ENCODE results near the gene NEDD4. TPM values are rescaled to one million over a fixed set of nuclear protein-coding genes. Genes with fewer than 3 reads are reported as not detected.

NEDD4 gene
- total and polyA plus RNA-seq, 10 of the 15 experiments (the other 5 are each of a cell fraction or from before 2014, with no cell fraction given): 1.3 to 7.7 (median 4.4) TPM

DNA sequence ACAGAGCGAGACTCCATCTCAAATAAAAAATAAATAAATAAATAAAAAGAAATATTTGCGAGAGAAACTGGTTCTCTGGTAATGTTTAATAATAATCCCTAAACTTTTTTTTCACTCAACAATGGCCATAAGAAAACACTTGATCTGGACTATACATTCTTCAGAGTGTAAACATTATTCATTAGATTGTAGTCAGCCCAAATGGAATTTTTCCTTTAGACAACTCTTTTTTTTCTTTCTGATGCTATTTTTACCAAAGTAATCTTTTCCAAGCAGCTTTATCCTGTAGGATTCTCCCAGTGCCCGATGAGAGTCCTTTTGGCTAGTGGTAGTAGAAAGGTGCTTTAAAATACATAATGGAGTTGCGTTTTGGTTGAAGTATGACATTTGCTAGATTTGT is 90.4 kb downstream of the NEDD4 start:
- ChIA-PET POLR2A (no interaction called here), SMC1A (ENCODE audit: uncharacterized antibody, unreplicated experiment) (no interaction called here), RAD21 (ENCODE audit: unreplicated experiment) (no interaction called here), CTCF (interaction anchor here (1.1 kb wide), 2 partner anchors 12 to 255 kb away, joined by 3 read pairs; no protein-coding TSS in a partner anchor)
- 83% methylated on average over 4 of the region's 4 CpGs for WGBS (ENCODE audit: insufficient coverage, insufficient replicate concordance, low lambda C conversion rate, missing lambda C conversion rate)
- no peaks in the 10 kb centered on the region for H3K4me1 ChIP-seq (ENCODE audit: control insufficient read depth, insufficient read depth, low read length)
- no peak overlapping the region for H3K4me3 ChIP-seq
- no peaks in the 10 kb centered on the region for H4K20me1 ChIP-seq (ENCODE audit: control insufficient read depth, insufficient read depth)
- FAIRE-seq: no peak
- no peak overlapping the region for H3K27ac ChIP-seq (ENCODE audit: control insufficient read depth, insufficient read depth)
- intact Hi-C loops (cut with micrococcal nuclease; ENCODE audit: unreplicated experiment) (no loop called here), in situ Hi-C loops (cut with MboI) (no loop called here)
- H3K27me3 ChIP-seq (replicated peaks in 1 of 2; ENCODE audit: control insufficient read depth in 2 of 2, insufficient read depth in 2 of 2, low read length in 1 of 2): no peaks in the 10 kb centered on the region
- no peak overlapping the region for H3K4me2 ChIP-seq (ENCODE audit: control insufficient read depth, insufficient read depth)
- no peak for ATAC-seq
- no peaks in the 10 kb centered on the region for H3K79me2 ChIP-seq (ENCODE audit: control insufficient read depth, insufficient read depth, low read length)
- H3K9ac ChIP-seq (ENCODE audit: control insufficient read depth, insufficient read depth, low read length): no peak overlapping the region
- no peak overlapping the region for H2AFZ ChIP-seq (ENCODE audit: control insufficient read depth, low read depth, low read length)
- no peaks in the 10 kb centered on the region for H3K36me3 ChIP-seq (ENCODE audit: control insufficient read depth in 2 of 2, insufficient read depth in 2 of 2, low read length in 1 of 2)
- DNase-seq (ENCODE audit: low read depth, low spot score): no peak
- H3K9me3 ChIP-seq (replicated peaks; ENCODE audit: control insufficient read depth, insufficient read depth, low read length): no peaks in the 10 kb centered on the region
- no TSS peak for BruUV-seq (replicated peaks)
- no peak for TF ChIP-seq NRF1 (conservative IDR thresholded peaks at IDR 0.05; ENCODE audit: low read depth, low read length)
- TF ChIP-seq, protein P1, sequence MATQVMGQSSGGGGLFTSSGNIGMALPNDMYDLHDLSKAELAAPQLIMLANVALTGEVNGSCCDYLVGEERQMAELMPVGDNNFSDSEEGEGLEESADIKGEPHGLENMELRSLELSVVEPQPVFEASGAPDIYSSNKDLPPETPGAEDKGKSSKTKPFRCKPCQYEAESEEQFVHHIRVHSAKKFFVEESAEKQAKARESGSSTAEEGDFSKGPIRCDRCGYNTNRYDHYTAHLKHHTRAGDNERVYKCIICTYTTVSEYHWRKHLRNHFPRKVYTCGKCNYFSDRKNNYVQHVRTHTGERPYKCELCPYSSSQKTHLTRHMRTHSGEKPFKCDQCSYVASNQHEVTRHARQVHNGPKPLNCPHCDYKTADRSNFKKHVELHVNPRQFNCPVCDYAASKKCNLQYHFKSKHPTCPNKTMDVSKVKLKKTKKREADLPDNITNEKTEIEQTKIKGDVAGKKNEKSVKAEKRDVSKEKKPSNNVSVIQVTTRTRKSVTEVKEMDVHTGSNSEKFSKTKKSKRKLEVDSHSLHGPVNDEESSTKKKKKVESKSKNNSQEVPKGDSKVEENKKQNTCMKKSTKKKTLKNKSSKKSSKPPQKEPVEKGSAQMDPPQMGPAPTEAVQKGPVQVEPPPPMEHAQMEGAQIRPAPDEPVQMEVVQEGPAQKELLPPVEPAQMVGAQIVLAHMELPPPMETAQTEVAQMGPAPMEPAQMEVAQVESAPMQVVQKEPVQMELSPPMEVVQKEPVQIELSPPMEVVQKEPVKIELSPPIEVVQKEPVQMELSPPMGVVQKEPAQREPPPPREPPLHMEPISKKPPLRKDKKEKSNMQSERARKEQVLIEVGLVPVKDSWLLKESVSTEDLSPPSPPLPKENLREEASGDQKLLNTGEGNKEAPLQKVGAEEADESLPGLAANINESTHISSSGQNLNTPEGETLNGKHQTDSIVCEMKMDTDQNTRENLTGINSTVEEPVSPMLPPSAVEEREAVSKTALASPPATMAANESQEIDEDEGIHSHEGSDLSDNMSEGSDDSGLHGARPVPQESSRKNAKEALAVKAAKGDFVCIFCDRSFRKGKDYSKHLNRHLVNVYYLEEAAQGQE (IDR thresholded peaks at IDR 0.05; ENCODE audit: low read depth, low read length): no peak
- TF ChIP-seq, protein P2, sequence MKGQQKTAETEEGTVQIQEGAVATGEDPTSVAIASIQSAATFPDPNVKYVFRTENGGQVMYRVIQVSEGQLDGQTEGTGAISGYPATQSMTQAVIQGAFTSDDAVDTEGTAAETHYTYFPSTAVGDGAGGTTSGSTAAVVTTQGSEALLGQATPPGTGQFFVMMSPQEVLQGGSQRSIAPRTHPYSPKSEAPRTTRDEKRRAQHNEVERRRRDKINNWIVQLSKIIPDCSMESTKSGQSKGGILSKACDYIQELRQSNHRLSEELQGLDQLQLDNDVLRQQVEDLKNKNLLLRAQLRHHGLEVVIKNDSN (IDR thresholded peaks at IDR 0.05; ENCODE audit: borderline replicate concordance, extremely low read length, insufficient read depth, low read depth, low read length): no peak
- TF ChIP-seq KAT2A (conservative IDR thresholded peaks at IDR 0.05; ENCODE audit: control insufficient read depth, low read depth, low read length): no peak
- TF ChIP-seq, protein P3, sequence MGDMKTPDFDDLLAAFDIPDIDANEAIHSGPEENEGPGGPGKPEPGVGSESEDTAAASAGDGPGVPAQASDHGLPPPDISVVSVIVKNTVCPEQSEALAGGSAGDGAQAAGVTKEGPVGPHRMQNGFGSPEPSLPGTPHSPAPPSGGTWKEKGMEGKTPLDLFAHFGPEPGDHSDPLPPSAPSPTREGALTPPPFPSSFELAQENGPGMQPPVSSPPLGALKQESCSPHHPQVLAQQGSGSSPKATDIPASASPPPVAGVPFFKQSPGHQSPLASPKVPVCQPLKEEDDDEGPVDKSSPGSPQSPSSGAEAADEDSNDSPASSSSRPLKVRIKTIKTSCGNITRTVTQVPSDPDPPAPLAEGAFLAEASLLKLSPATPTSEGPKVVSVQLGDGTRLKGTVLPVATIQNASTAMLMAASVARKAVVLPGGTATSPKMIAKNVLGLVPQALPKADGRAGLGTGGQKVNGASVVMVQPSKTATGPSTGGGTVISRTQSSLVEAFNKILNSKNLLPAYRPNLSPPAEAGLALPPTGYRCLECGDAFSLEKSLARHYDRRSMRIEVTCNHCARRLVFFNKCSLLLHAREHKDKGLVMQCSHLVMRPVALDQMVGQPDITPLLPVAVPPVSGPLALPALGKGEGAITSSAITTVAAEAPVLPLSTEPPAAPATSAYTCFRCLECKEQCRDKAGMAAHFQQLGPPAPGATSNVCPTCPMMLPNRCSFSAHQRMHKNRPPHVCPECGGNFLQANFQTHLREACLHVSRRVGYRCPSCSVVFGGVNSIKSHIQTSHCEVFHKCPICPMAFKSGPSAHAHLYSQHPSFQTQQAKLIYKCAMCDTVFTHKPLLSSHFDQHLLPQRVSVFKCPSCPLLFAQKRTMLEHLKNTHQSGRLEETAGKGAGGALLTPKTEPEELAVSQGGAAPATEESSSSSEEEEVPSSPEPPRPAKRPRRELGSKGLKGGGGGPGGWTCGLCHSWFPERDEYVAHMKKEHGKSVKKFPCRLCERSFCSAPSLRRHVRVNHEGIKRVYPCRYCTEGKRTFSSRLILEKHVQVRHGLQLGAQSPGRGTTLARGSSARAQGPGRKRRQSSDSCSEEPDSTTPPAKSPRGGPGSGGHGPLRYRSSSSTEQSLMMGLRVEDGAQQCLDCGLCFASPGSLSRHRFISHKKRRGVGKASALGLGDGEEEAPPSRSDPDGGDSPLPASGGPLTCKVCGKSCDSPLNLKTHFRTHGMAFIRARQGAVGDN (IDR thresholded peaks at IDR 0.05): no peak
- TF ChIP-seq, protein P4, sequence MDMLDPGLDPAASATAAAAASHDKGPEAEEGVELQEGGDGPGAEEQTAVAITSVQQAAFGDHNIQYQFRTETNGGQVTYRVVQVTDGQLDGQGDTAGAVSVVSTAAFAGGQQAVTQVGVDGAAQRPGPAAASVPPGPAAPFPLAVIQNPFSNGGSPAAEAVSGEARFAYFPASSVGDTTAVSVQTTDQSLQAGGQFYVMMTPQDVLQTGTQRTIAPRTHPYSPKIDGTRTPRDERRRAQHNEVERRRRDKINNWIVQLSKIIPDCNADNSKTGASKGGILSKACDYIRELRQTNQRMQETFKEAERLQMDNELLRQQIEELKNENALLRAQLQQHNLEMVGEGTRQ (IDR thresholded peaks at IDR 0.05; ENCODE audit: borderline replicate concordance, low read depth, low read length): no peak
- TF ChIP-seq ESRRA (IDR thresholded peaks at IDR 0.05; ENCODE audit: low read length): no peak
- no peak for TF ChIP-seq NFYB (IDR thresholded peaks at IDR 0.05; ENCODE audit: insufficient read depth, low read depth, low read length)
- TF ChIP-seq MYC (IDR thresholded peaks at IDR 0.05; ENCODE audit: insufficient read depth, insufficient read length, insufficient replicate concordance, low read length, severe bottlenecking): no peak
- no peak for TF ChIP-seq NFIC (IDR thresholded peaks at IDR 0.05; ENCODE audit: low read depth, low read length)
- no peak for TF ChIP-seq TCF7 (IDR thresholded peaks at IDR 0.05; ENCODE audit: borderline replicate concordance)
- no peak for TF ChIP-seq DPF2 (IDR thresholded peaks at IDR 0.05)

All from GM12878 (cell line).